ENCODE results near the gene DUSP22.

Gene DUSP22

DNA sequence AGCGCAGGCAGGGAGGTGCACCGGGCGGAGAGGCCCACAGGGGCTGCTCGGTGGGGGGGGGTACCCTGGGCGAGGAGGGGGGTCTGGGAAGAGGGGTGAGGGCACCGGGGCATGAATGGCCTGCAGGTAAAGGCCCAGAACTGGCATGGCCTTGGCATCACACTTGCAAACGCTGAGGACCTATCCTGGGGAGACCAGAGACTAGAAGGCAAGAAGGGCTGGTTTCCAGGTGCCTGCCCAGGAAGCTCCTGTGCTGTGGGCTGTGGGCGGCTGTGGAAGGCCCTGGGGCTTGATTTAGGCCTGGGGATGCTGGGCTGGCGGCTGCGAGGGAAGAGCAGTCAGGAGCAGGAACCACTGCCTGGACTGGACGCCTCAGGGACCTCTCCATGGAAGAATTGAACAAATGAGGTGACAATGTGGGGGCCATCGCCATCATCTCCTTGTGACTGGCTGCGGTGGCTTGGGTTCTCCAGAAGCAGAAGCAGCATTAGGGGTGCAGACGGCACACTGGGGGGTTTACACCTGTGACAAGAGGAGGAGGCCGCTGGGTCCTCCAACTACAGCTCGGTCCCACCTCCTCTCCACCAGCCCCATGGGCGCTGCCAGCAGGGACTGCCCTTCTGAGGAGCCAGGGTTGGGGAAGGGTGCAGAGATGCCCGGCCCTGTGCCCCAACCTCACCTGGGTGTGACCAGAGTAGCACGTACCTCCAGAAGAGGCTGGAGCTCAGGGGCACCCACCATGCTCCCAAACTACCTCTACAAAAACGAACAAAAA, 67.2 kb downstream of the DUSP22 start:
- no peak for DNase-seq (ENCODE audit: insufficient read length)
- TF ChIP-seq POLR2A (IDR thresholded peaks at IDR 0.05; ENCODE audit: low read depth, low read length) (no peak), TAF1 (IDR thresholded peaks at IDR 0.05; ENCODE audit: borderline replicate concordance, low read depth, low read length) (no peak), POLR2AphosphoS5 (IDR thresholded peaks at IDR 0.05; ENCODE audit: low read depth, low read length) (no peak)
- no peak for FAIRE-seq

DNA sequence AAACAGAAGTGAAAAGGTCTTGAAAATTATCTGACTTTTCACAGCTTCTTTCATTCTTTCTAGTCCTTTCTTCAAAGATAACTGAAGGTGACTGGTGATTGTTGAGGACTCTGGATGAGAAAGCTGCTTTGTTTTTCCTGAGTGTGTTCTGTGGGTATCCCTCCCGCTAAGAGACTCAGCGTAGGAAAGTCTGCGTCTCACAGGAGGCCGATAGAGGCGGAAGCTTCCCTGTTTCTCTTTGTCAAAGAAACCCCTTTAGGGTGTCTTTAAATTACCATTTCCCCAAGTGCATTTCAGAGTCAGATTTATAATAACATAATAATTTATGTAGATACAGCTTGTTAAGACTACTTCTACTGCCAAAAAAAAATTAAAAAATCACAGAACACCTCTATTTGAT, 68.1 kb downstream of the DUSP22 start:
- DNase-seq (ENCODE audit: insufficient read length) (no peak), FAIRE-seq (no peak)
- TF ChIP-seq POLR2AphosphoS5 (IDR thresholded peaks at IDR 0.05; ENCODE audit: low read depth, low read length) (no peak), TAF1 (IDR thresholded peaks at IDR 0.05; ENCODE audit: borderline replicate concordance, low read depth, low read length) (no peak), POLR2A (IDR thresholded peaks at IDR 0.05; ENCODE audit: low read depth, low read length) (no peak)

DNA sequence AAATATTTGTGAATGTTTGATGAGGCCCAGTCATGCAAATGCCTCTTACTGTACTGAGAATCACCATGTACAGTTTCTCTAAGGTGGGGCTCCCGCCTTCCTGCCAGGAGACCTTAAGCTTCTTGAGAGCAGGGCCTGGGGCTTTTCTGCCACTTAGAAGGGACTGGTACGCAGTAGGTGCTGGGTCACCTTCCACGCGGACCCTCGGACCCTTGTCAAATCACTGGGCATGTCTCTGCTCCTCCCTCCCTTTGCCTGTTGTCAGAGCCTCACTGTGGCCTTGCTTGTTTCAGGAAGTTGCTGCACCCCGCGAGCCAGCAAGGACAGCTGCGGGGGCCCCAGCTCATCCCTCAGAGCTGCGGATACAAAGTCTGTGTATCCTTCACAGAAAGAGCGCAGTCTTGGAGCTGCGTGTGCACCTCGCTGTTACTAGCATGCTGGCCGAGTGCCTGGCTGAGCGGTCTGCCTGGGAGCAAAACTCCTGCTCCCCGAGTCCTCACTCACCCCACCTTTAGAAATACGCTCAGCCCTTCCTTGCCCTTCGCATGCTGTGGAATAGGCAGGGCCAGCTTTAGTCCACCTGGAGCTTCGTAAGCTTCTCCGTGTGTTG, 68.6 kb downstream of the DUSP22 start:
- FAIRE-seq (no peak), DNase-seq (ENCODE audit: insufficient read length) (no peak)
- TF ChIP-seq POLR2AphosphoS5 (IDR thresholded peaks at IDR 0.05; ENCODE audit: low read depth, low read length) (no peak), POLR2A (IDR thresholded peaks at IDR 0.05; ENCODE audit: low read depth, low read length) (no peak), TAF1 (IDR thresholded peaks at IDR 0.05; ENCODE audit: borderline replicate concordance, low read depth, low read length) (no peak)

DNA sequence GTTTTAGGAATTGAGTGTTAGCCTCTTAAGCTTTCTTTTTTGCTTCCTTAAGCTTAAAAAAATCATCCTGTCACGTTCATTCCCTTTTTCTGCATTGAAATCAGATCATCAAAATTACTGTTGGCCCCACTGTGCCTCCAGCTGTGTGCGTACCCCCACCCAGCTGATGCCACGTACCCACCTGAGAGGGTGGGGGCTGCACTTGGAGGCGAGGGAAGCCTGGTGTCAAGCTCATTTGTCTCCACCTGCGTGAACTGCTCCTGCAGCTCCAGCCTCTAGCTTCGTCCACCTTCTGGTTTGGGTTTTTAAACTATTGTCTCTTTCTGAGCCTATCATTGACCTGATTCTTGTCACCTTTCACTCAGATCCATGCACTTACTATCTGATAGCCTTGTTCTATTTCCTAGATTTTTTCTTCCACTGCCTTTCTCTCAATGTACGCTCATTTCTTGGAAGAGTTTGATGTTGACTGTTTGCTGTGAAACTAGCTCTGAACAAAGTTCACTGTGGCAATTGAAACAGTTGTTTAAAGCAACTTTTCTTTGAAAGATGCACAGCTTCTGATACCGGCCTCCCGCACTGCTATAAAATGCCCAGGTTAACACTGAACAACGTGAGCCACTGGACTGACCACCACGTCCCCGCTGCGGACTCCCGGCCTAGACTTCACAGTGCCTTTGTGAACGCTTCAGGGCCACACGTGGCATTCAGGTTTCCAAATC, 69.3 kb downstream of the DUSP22 start:
- no peak for FAIRE-seq
- TF ChIP-seq POLR2A (IDR thresholded peaks at IDR 0.05; ENCODE audit: low read depth, low read length) (no peak), POLR2AphosphoS5 (IDR thresholded peaks at IDR 0.05; ENCODE audit: low read depth, low read length) (no peak), TAF1 (IDR thresholded peaks at IDR 0.05; ENCODE audit: borderline replicate concordance, low read depth, low read length) (no peak)
- DNase-seq (ENCODE audit: insufficient read length), result no peak

DNA sequence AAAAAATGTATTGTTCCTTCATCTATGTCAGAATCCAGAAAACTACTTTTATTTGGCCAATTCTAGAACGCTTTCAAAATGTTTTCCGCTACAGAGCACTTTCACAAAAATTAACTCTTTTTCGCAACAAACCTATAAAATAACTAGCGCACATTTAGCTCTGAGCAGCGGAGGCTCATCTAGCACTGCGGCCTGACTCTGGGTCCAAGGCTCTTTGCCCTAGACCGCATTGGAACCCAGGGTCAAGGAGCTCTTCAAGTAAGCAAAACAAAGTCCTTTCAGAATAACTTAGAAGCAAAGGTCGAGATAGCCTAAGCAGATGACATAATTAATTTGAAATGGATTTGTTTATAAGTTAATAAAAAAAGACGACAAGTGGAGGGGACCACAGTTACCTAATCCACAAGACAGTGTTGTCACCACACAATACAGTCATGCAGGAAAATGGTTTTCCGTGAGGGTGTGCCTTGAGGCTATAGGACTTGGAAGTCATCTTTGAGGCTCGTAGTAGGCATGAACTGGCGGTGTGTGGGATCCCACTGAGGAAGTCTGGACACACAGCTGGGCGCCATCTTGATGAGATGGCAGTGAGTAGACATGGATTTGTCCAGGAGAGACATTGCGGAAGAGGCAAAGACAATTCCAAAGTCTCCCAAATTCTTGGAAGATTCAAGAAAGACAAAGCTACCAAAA, 70.1 kb downstream of the DUSP22 start:
- no peak for FAIRE-seq
- TF ChIP-seq TAF1 (IDR thresholded peaks at IDR 0.05; ENCODE audit: borderline replicate concordance, low read depth, low read length) (no peak), POLR2A (IDR thresholded peaks at IDR 0.05; ENCODE audit: low read depth, low read length) (no peak), POLR2AphosphoS5 (IDR thresholded peaks at IDR 0.05; ENCODE audit: low read depth, low read length) (no peak)

DNA sequence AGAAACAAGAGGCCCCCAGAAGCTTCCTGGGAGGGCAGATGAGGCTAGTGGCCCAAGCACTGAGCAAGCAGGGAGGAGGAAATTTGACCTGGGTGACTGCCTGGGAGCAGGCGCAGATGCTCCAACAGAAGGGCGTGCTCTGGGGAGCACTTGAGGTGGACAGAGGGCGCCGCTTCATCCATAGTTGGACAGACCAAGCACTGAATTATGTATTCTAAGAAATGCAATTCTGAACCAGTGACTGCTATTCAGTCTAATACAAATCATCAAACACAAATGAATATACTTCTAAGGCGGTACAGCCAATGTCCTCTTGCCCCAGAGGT, 70.6 kb downstream of the DUSP22 start:
- DNase-seq (ENCODE audit: insufficient read length) (no peak), FAIRE-seq (no peak)
- no peak for TF ChIP-seq POLR2AphosphoS5 (IDR thresholded peaks at IDR 0.05; ENCODE audit: low read depth, low read length)

More for the DNA sequence above, 70.1 kb downstream of the DUSP22 start:
- no peak for DNase-seq (ENCODE audit: insufficient read length)

DNA sequence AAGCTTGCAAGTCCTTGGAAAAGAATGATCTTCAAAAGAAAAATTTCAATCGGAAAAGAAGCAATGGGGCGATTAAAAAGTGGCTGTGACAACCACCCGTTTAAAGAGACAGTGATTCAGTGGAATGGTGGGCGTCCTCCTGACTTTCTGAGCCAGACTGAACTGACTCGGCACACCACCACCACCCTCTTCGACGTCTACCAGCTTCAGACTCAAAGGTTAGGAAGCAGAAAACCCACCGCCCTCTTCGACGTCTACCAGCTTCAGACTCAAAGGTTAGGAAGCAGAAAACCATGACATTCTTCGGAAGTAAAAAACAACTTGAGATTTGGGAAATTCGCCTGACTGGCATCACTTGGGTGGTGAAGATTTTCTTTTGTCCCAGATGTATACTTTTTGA, 71.0 kb downstream of the DUSP22 start:
- no peak for TF ChIP-seq POLR2AphosphoS5 (IDR thresholded peaks at IDR 0.05; ENCODE audit: low read depth, low read length)
- DNase-seq (ENCODE audit: insufficient read length) (no peak), FAIRE-seq (no peak)

DNA sequence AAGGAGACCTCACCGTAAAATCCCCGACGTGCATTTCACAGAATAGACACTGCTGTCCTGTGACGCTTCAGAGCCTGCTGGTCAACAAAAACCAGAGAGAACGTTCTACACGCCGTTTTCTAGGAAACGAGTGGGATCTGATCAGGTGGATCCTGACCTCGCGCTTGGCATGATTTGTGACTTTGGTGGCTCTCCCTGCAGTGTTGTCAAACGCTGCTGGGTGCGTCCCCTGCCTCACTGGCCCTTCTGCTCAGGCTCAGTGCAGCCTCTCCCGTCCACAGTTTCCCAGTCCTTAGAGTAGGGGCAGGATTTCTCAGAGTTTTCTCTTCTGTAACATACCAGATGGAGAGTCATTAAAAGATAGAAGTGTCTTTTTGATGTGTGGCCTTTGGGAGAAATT, 71.6 kb downstream of the DUSP22 start:
- FAIRE-seq (no peak), DNase-seq (ENCODE audit: insufficient read length) (no peak)
- TF ChIP-seq POLR2A (IDR thresholded peaks at IDR 0.05; ENCODE audit: low read depth, low read length) (no peak), POLR2AphosphoS5 (IDR thresholded peaks at IDR 0.05; ENCODE audit: low read depth, low read length) (no peak), TAF1 (IDR thresholded peaks at IDR 0.05; ENCODE audit: borderline replicate concordance, low read depth, low read length) (no peak)

DNA sequence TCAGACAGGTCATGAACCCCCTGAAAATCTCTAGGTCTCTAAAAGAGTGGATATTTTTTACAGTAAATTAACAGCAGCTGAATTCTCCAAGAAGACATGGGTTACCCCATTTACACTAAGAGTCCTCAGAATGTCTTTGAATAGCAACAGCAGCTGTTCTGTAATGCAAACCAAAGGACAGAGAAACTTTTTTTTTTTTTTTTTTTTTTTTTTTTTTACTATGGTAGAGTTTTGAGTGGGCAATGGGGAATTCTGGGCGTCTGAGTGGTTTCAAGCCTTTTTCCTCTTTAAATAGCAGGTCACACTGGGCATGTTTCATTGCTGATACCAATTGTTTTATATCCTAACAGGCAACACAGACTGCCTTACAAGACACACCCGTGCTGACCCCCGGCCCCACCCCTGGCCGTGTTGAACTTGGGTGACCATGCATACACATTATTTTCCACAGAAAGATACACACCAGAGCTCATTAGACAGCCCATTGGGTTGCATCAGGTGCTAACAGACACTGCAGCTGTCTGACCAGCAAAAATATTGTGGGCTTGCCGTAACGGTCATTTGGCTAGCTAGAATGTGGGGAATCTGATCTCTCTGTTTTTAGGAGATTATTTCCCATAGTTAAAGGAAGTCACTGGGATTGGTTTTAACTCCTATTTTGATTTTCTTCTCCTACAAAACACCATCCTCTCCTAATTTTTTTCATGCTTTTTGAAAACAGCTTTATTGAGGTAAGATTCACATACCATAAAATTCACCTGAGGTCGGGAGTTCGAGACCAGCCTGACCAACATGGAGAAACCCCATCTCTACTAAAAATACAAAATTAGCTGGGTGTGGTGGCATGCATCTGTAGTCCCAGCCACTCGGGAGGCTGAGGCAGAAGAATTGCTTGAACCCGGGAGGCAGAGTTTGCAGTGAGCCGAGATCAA, 72.6 kb downstream of the DUSP22 start:
- FAIRE-seq (no peak), DNase-seq (ENCODE audit: insufficient read length) (no peak)

DNA sequence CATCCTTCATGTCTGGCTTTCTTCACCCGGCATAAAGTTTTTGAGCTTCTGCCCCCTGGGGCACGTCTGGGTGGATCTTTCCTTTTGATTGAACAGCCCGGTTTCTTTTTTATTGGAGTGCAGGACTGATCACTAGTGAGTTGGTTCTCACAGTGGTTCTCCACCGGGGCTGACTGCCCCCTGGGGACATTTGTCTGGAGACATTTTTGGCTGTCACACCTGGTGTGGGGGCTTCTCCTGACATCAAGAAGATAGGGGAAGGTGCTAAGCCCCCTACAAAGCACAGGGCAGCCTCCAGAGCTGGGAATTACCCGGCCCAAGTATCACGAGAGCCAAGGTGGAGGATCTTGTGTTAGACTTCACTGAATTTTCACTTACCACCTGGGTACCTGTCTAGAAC, 73.5 kb downstream of the DUSP22 start:
- DNase-seq (ENCODE audit: insufficient read length) (no peak), FAIRE-seq (no peak)
- TF ChIP-seq POLR2A (IDR thresholded peaks at IDR 0.05; ENCODE audit: low read depth, low read length), result no peak

More for the DNA sequence above, 72.6 kb downstream of the DUSP22 start:
- no peak for TF ChIP-seq POLR2A (IDR thresholded peaks at IDR 0.05; ENCODE audit: low read depth, low read length)
- TF ChIP-seq TAF1 (IDR thresholded peaks at IDR 0.05; ENCODE audit: borderline replicate concordance, low read depth, low read length), result no peak
- TF ChIP-seq POLR2AphosphoS5 (IDR thresholded peaks at IDR 0.05; ENCODE audit: low read depth, low read length), result no peak
